Inferior parietal cortex (tissue), 1 donor: Measurements from ENCODE around the gene ACBD6.

Experiments used
- DNase-seq: peaks from one replicate; pipeline ENCODE4 v3.0.0-alpha.2; 2016; ENCODE audit errors: extremely low spot score

ACBD6 gene

GRCh38 chr1:180299479-180300221 lies 202.7 kb downstream of the ACBD6 start:
- no peak for DNase-seq

DNA sequence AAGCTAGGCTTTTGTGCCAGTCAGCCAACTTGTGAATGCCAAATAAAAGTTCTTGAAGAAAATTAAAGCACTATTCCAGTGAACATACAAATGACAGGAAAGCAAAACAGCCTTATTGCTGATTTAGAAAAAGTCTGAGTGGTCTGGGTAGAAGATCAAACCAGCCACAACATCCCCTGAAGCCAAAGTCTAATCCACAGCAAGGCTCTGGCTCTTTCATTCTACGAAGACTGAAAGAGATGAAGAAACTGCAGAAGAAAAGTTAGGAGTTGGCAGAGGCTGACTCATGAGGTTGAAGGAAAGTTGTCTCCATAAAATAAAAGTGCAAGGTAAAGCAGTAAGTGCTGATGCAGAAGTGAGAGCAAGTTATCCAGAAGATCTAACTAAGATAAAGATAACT lies 206.4 kb downstream of the ACBD6 start:
- DNase-seq, result no peak

DNA sequence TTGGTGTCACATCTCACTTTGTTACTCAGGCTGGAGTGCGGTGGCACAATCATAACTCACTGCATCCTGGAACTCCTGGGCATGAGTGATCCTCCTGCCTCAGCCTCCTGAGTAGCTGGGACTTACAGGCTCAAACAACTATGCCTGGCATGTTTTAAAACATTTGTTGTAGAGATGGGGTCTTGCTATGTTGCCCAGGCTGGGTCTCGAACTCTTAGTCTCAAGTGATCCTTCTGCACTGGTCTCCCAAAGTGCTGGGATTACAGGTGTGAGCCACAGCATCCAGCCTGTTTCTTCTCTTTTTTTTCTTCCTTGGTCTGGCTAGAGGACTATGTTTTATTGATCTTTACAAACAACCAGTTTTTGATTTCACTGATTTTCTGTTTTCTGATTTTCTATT lies 207.7 kb downstream of the ACBD6 start:
- no peak for DNase-seq

DNA sequence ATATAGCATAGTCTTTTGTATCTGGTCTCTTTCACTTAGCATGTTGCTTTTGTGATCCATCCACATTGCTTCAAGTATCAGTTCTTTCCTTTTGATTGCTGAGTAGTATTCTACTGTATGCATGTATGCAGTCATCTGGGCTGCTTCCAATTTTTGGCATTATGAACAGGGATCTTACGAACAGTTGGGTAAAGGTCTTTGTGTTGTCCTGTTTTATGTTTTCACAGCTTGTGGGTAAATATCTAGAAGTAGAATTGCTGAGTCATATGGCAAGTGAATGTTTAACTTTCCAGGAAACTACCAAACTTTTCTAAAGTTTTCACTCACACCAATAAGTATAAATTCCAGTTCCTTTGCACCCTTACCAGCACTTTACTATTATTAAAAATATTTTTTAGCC lies 211.4 kb downstream of the ACBD6 start:
- no peak for DNase-seq

DNA sequence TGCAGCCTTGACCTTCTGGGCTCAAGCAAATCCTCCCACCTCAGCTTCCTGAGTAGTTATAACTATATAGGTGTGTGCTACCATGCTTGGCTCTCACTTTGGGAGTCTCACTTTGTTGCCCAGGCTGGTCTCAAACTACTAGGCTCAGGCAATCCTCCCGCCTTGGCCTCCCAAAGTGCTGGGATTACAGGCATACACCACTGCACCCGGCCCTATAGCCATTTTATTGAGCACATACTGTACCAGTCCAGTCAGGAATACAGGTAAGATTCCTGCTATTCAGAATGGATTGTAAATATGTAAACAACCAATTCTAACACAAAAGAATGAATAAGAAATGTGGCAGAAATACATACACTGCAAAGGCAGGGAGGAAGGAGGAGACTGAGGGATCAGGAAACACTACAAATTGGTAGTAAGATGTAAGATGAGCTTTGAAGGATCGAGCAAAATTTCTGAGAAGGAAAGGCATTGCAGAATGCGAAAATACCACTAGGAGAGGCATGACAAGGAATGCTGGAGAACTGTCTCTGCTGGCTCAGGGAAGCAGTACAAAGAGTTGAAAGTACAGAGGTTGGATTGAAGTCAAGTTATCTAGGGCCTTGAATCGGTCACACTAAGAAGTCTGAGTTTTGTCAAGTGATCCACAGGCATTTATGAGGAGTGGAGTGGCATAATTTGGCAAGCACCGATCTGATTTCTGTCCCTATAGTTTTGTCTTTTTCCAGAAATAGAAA lies 211.9 kb downstream of the ACBD6 start:
- DNase-seq, result no peak

GRCh38 chr1:180288940-180289339 lies 213.4 kb downstream of the ACBD6 start:
- no peak for DNase-seq

DNA sequence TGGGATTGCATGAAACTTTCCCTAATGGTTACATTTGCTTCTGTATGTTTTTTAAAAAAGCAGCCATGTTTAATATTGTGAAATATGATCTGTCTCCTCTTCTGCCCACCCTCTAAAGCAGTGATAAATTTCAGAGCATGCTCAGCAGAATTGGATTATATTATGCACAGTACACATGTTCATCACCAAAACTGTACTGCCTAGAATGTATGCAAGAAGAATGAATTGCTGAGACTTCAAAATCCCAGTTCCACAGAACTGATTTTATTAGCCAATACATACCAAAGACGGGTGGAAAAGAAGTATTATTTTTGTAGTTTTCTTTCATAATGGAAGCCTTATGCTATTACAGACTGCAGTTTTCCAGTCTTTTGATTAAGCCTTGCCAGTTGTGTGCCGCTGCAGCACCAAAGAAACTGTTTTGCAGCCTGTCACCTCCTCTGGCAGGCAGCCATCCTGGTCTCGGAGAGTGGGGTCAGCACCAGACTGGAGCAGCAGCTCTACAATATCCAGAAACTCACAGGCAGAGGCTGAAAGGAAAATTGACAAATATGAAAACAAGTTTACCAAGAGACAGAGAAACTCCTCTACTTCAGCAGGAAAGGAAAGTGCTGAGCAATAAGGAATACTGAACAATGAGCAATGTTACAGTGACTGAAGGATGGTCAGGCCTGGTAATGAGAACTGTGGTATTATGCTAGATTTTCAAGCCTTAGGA lies 214.2 kb downstream of the ACBD6 start:
- no peak for DNase-seq

- DNase-seq, result no peak
These were observed 216.0 kb downstream of the ACBD6 start for GRCh38 chr1:180286417-180286816.

GRCh38 chr1:180283098-180283497 lies 219.3 kb downstream of the ACBD6 start:
- no peak for DNase-seq

- DNase-seq, result no peak
These were observed 219.9 kb downstream of the ACBD6 start for GRCh38 chr1:180282401-180283044.

- no peak for DNase-seq
These were observed 220.9 kb downstream of the ACBD6 start for GRCh38 chr1:180281490-180281889.

GRCh38 chr1:180280617-180281016 lies 221.8 kb downstream of the ACBD6 start:
- no peak for DNase-seq

- no peak for DNase-seq
These were observed 222.7 kb downstream of the ACBD6 start for GRCh38 chr1:180279651-180280050.

DNA sequence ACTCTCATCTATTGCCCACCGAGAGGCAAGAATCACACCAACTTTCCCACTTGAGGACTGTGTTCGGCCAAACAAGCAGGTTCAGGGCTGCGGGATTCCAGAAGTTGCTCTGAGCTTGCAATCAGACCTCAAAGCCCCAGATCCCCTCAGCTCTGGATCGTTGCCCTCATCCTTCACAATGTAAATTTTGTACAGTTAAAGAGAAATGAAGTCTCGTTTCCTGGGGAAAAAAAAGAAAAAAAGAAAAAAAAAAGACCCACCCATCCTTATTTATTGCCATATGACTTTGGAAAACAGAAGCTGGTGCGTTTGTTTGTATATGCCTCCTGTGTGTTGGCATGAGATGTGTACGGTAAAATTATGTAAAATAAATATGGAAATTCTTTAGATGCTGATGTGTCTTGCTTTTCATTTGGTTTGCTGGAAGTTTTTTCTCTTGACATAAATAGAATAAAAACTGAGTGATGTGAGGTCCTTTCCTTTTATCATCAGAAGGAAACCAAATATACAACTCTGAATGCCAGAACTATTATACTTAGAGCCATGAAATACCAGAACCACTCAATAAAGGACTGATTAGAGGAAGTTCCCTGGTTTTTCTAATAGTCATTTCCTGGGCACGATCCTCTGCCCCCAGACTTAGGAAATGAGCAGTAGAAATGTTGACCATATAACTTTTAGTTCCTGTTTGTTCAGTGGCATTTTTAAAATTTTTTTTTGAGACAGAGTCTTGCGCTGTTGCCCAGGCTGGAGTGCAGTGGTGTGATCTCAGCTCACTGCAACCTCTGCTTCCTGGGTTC lies 223.6 kb downstream of the ACBD6 start:
- DNase-seq, result no peak

DNA sequence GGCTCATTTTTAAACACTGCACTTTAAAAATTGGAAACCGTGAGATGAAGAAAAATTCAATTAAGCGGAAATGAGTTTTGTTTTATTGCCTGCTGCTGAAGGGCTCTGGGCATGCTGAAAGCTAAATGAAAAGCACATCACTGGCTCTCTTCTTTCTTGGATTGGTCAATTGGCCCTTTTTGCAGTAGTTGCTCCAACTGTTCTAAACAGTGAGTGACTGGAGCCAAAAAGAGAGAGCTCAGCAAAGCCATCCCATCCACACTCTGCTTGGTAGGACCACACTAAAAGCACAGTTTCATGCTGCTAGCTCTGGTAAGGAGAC lies 224.2 kb downstream of the ACBD6 start:
- no peak for DNase-seq

DNA sequence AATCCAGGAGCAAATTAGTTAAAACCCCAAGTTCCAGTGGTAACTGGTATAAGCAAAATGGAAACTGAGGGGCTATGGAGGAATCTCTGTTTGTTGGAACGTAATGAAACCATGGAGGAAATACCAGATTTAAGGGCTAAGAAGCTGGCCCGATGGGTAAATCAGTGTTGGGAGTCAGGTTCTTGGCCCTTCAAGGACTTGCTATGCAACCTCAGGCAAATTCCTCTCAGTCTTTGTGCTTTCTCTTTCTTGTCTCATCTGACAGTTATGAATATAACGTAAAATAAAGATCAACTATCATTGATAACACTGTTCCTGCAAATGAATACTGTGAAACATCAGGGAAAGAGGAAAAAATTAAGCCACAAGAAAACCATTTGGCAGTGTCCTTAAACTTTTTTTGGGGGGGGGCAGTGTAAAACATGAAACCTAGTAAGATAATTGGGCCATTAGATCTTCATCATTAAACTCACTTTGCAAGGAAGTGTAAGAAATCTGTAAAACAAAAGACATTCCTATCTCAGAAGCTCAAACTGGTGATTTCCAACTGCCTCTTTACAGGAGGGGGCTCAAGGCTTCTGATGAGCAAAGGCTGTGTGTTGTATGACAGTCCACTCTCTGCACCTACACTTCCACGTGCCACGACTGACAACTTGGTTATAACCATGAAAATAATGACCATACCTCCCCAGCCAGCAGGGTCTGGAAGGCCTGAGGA lies 224.7 kb downstream of the ACBD6 start:
- no peak for DNase-seq

GRCh38 chr1:180275726-180276125 lies 226.7 kb downstream of the ACBD6 start:
- DNase-seq, result no peak

DNA sequence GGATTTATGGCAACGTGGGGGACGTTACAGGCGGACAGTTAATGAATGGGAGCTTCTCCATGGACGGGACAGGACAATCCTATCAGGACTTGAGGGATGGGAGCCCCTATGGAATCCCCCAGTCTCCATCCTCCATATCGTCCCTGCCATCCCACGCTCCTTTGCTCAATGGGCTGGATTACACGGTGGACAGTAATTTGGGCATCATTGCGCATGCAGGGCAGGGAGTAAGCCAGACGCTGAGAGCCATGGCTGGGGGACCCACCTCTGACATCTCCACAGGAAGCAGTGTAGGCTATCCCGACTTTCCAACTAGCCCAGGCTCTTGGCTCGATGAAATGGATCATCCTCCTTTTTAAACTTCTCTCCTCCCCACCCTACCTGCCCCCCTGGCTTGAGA lies 228.2 kb downstream of the ACBD6 start:
- DNase-seq, result no peak

DNA sequence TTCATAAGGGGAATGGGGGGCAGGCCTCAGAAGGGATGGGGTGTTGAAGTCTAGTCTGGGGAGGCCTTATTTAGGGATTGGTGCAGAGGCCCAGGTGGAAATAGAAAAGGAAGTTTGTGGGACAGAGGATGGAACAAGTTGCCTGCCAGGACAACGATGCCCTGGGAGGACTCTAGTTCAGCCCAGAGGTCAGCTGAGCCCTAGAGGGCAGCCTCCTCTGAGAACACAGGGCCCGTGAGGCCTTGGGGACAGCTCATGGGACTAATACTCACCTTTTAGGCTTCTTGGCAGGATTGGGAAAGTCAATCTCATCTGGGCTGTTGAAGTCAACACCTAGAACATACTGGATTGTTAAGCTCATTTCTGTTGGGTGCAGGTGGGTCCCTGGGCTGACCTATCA lies 229.3 kb downstream of the ACBD6 start:
- DNase-seq, result no peak

- DNase-seq, result no peak
These were observed 230.0 kb downstream of the ACBD6 start for GRCh38 chr1:180272395-180272794.
